ENCODE results near the gene SMR3A.

GRCh38 chr4:70397580-70397979, 37.0 kb downstream of the SMR3A start, which contains the start of gene OPRPN:
- TF ChIP-seq CTCF (conservative IDR thresholded peaks at IDR 0.05; ENCODE audit: low read depth, low read length) (no peak), EZH2 (IDR thresholded peaks at IDR 0.05; ENCODE audit: low read length, unreplicated experiment) (no peak)

All from PC-3 (cell line).